Stimulated activated CD8-positive, alpha-beta memory T cell treated with anti-CD3 and anti-CD28 coated beads, Interleukin-7, amount 100 ng/mL, for 4 hours (primary cell): ENCODE measurements around the gene PHLPP1.

Source experiments
- DNase-seq, 2 donors: peaks; one replicate each; pipeline ENCODE4 v3.0.0-alpha.2; 2020; ENCODE audit warnings: low read depth in 2 of 2

PHLPP1 gene

DNA sequence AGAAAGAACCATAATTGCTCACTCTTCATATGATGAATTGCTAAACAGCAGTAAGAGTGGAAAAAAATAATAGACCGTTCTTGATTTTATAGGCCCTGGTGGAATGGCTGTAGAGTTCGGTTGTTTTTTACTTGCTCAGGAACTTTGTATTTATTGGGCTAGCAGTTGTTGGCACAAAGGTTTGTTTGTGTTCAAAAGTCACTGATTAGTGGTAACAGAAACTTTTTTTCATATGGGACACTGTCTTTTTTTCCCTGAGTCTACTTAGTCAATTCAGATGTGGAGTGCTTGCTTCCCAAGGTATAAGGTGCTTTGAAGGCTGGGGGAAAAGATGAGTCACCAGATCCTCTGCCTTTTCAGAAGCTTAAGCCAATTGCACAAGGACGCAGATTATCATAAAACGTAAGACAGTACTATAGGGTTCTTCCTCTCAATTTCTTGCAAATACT lies 25.8 kb downstream of the PHLPP1 start:
- no peak for DNase-seq

DNA sequence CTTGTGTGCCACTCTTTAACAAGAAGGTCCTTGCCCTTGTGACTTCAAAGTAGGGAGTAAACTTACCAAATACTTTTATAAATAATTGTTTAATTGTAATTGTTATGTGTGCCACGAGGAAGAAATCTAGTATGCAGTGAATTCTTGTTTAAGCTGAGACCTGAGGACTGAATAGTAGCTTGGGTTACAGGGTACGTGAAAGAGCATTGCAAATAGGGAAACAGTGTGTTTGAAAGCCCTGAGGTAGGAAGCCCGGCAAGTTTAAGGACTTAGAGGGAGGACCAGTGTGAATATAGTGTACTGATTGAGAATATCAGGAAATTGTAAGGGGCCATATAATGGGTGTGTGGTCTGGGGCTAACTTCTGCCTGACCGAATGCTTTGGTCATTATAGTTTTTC lies 26.2 kb downstream of the PHLPP1 start:
- no peak for DNase-seq

DNA sequence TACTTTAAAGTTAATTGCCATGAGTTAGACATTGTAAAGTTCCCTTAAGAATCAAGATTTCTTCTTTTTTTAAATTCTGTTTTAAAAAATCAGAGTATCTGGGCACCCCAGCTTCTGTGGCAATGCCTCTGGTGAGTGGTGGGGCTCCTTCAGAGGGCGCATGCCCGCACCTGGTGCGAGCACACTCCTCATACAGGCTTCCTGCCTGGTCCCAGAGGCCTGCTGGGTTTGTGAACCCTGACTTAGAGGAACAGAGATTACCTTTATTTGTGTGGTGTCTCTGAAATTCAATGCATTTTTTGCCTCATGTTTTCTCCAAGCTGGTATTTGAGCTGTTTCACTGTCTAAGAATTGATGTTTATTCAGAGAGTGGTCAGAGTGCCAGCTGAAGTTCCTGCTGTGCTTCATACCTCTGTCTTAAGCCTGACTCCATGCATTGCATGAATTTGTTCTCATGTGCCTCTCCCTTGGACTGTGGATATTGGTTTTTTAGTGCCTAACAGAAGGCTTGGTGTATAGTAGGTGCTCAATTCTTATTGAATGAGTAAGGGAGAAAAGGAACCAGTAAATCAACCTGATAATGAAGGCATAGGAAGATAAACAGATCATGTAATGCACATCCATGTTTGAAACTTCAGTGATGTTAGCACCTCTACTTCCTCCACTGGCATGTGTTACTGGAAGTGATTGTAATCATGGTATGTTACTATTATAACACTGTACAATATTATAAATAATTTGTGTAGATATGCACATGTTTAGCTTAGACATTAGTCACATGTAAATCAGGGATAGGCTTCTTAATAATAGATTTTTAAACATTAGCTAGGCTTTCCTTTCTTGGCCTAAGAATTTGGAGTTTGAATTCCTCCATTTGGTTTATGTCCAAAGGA lies 29.0 kb downstream of the PHLPP1 start:
- DNase-seq = no peak

DNA sequence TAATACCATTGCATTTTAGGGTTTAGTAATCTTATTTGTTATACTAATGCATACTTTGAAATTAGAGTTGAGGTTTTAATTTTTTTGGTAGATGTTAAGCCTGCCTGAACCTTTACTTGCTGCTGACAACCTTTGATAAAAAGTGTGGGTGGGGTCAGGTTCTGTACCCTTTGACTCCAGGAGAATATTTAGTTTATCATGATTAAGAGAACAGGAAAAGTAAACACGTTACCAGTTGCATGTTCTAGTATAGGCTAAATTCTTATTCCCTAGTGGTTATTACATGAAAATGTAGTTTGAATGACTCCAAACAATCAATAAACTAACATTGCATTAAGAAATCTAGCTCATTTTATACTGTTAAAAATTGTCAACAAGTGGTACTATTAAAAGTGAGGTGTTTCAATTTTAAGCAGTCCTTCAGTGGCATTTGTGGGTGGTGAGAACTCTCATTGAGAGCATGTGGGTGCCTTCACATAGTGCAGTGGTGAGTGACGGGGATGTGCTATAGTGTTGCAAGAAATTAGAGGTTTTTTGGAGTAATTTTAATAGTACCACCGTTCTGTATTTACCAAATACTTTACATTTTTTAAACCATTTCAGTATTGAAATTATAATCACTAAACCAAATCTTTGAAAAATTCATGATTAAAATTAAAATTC lies 29.9 kb downstream of the PHLPP1 start:
- no peak for DNase-seq

DNA sequence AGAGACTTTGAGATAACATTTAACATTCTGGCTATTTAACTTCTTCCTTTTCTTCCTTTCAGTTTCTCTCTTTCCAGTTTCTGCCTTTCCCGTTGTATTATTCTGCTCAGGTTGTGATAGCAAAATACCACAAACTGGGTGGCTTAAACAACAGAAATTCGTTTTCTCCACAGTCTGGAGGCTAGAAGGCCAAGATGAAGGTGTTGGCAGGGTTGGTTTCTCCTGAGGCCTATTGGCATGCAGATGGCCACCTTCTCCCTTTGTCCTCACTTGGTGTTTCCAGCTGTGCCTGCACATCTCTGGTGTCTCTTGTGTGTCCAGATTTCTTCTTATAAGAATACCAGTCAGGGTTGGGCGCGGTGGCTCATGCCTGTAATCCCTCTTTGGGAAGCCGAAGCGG lies 34.0 kb downstream of the PHLPP1 start:
- DNase-seq = no peak

DNA sequence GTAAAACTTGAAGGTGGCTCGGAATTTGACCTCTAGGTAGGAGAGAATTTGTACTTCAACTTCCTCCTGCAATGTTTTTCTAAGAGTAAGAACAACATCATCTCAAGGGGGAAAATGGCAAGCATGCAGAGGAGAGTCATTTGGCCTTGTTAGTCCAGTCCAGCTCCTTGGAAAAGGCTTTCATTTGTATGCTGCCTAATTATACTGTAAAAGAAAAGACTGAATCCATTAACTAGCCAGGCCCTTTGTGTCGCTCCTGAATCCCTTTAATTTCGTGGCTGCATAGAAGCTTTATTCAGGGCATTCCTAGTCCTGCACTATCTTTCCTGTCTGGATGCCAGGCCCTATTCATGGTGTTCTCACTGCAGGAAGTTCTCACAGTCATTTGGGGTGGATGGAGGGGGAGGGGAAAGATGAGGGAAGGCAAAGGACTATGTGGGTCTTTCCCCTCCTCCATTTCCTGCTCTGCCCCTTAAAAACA lies 36.0 kb downstream of the PHLPP1 start:
- no peak for DNase-seq

DNA sequence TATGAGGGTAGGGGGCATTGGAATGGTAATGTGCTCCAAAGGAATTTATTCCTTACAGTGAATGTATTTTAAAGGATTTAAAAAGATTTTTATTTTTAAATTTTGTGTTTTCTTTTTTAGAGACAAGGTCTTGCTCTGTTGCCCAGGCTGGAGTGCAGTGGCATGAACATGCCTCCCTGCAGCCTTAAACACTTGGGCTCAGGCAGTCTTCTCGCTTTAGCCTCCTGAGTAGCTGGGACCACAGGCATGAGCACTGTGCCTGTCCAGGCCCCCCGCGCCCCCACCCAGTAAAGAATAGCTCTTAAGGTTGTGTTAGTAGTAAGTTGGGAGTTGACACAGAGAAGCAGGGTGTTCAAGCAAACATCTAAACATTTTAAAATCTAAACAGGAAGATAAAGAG lies 36.6 kb downstream of the PHLPP1 start:
- no peak for DNase-seq

DNA sequence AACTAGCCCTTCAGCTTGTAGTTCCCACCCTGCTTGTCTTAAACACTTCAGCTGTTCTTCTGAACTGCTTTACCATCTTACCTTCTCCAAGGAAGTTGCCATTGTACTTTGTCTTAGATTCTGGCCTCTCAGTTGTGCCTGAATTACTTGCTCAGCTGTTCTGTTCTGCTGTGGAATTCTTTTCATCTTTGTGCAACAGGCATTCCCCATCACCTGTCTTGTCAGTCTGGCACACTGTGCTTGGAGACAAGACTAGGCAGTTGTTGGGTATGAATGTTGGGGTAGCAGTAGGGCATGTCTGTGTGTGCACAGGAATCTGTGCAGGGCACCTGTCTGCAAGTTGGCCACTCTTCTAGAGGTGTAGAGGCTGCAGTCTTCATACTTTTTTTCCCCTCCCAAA lies 38.7 kb downstream of the PHLPP1 start:
- DNase-seq = no peak

DNA sequence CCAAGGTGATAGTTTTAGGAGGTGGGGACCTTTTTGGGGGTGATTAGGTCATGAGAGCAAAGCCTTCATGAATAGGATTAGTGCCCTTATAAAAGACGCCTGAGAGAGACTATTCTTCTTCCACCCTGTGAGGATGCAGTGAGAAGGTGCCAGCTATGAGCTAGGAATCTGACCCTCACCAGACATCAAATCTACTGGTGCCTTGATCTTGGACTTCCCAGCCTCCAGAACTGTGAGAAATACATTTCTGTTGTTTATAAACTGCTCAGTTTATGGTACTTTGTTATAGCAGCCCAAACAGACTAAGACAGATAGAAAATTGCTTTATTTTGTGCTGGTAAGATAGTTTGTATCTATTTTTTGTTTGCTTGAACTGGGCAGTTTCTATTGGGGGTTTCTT lies 40.1 kb downstream of the PHLPP1 start:
- no peak for DNase-seq

DNA sequence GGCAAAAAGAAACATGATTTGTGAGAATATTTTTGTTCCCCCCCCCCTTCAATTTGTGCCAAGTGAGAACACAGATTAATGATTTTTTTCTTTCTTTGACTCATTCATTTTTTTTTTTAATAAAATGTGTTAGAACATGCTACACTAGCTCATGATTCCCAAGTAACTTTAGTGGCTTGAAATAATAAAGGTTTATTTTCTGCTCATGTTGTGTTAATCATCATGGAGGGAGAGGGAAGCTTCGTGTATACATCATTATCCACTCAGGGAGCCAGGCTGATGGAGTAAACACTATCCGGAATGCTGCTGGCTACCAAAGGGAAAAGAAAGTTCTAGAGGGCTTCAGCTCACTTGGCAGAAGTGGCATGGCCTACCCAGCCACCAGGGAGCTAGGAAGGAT lies 40.6 kb downstream of the PHLPP1 start:
- DNase-seq = no peak

DNA sequence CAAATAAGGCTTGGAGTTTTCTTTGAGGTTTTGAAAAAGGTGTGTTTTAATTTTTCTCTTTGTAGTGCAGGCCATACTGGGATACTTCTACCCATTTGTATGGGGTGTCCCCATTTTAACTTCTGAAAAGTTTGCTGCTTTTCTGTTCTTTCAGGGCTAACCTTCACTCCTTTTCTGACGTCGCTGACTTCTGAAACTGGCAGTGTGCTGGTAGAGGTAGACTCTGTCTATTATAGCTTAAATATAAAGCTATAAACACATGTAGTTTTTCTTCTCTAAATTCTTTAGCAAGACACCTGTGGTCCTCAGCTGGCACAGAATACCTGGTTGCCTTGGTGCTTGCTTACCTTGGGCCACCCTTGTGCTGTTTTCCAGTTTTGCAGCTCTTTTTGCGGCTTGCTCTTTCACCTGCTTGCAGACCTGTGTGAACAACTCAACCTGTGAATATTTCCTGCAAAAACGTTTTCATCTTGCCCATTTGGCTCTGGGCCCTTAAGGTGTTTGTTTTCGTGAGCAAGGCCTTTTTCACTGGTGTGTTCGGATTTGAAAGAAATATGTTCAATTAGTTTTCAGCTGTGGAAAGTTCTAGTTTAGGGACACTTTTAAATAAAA lies 42.2 kb downstream of the PHLPP1 start:
- no peak for DNase-seq

DNA sequence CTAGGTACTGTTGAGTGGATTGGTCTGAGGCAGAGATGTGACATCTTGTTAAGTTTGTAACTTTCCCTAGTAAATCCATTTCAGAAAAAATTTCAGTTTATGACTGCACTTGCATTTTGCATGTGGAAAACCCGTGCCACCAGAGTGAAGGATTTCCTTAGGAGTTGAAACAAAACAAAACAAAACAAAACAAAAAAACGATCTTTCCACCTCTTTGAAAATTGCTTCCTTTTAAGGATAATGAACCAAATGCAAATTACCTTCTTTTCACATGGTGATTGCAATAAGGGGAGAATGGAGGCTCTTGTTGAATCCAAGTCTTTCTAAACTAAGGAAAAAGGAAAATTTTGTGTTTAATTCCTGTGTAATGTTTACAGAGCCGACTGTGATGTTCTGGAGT lies 43.2 kb downstream of the PHLPP1 start:
- DNase-seq = no peak

DNA sequence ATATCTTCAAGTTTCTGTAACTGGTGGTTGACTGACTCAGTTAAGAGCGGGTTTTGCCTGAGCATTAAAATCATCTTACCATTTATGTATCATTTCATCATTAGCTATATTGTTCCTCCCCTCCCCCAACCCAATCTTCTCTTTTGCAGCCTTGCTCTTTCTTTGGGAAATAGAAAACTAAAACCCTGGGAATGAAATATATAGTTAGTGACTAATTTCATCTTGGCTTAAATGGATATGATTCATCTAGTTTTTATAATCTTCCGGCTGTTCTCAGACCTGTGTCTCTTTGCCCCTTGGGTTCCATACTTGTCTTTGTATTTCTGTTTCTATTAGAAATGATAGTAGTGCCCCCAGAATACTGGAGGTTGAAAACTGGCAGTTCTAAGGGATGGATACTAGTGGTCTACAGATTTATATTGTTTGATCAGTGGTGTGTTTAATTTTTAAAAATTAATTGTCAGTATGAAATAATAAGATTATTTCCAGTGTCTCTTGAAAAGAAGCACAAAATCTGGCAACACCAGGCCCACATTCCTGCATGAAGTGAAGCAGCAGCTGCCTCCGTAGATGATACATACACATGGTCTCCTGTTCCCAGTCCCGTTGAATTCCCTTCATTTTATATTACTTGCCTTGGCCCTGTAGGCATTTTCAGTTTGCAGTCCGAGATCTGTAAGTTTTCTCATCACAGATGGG lies 44.5 kb downstream of the PHLPP1 start:
- no peak for DNase-seq

DNA sequence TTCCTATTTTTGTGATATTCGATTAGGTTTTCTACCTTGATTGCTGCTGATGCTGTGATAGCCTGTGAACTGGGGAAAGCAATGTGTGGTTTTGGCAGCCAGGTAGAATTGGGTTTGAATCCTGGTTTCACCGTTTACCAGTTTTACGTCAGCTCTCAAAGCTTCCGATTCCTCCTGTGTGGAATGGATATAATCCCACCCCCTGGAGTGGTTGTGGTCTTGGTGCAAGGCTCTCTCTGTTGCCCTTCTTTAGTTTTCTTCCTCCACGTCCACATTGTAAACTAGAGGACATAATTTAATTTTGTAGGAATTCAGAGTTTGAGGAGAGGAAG lies 45.0 kb downstream of the PHLPP1 start:
- DNase-seq = no peak

DNA sequence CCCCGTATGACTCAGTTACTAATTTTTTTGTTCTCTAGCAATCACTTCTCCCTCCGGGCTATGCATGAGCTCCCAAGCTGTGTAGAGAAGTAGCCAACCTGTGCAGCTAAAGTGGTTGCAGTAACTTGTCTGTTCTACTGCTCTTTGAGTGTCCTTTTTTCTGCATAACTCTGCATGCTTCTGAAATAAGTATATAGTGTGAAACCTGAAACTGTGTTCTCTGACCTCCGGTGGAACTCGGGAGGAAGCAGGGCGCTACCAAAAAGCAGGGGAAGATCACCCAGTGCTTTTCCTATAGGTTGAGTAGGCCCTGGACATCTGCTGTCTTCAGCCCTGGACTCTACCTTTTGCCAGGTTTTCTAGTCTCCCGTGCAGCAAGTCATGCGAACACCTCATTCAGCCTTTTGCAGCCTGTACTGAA lies 47.8 kb downstream of the PHLPP1 start:
- DNase-seq = no peak

DNA sequence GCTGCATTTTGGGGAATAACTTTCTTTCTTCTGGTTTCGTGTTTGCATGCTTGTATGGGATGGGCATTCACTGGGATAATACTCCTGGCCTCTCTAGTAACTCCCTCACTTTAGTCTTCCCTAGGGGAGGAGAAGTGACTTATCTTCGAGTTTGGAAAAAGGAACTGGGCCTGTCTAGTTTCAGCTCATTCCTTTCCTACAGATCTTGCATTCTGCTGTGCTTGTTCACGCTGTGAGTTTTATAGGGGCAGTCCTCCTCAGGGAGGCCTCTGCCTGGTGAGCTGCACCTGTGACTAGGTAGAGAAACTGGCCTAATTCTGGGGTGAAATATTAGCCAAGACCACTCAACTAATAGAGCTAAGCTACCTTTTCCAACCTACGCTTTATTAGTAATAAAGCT lies 50.9 kb downstream of the PHLPP1 start:
- no peak for DNase-seq

DNA sequence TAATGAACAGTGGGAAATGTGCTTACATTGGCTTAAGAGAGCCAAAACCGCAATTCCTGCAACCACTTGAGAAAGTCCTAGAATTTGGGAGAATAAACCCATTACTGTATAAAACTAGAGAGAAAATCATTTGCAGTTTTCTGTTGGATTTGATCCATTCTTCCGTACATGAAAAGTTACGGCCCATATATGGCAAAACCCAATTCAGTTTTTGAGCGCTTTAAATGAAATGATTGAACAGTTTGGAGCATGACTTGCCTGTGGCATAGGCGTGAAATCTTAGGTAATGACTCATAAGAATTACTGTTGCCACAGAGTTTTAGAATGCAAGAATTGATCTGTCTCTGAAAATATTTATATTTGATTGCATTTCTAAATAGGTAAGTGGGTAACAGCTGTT lies 52.0 kb downstream of the PHLPP1 start:
- DNase-seq = no peak

DNA sequence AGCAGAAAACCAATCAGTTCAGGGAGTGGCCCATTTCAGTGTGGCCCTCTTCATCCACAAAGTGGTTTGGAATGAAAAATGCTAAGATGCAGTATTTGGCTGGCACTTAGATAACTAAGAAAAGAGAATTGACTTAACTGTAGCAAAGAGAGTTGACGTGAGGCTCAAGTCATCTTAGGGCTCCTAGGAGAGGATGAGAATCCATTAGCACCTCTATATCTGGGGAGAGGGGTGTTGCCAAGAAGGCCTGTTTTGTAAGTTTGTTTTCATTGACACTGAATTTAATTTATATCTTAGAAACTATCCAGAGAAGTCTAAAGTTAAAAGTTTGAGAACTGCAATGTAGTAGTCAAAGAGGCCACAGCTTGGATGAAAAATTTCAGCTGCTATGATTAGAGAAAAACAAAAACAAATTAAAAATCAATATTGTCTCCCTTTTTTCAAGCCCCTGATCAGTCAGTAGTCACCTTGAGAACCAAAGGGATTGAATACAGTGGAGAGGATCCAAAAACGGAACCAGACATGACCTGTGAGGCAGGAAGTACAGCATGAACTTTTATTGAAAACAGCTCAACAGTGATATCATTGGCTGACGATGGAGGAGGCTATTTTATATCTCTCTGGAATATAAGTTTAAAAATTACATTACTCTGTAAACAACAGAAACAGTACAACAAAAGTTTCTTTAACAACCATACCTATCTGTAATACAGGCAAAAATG lies 52.7 kb downstream of the PHLPP1 start:
- no peak for DNase-seq

DNA sequence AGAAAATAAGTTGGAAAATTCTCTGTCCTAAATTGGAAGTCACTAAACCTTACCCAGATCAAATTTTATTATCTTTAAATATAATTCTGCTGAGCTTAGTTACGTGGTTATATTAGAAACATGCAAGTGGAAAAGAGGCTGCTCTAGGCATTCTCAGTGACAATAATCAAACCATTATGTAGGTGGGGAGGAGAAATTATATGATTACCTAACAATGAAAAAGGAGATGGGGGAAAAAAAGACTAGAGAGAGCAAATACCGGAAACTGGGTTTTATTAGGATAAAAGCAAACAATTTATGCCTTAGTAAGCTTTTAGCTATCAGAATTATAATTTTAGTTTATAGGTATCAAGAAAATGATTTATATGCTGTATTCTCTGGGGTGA lies 53.2 kb downstream of the PHLPP1 start:
- no peak for DNase-seq

DNA sequence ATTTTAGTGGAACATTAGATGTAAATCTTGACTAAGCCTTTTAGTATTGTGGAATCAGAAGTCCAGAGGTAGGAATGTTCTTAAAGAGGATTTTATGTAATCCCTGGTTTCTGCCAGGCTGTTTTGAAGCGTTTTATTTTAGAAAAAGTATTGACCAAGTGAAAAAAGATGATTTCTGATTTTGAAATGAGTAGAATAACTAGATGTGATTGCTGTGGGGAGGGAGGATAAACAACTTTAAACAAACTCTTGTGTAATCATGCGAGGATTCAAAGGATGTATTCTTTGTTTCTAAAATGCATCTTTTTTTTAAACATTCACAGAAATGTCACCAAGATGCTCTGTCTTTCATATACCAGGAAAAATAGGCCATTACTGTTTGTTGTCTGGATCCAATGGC lies 53.9 kb downstream of the PHLPP1 start:
- no peak for DNase-seq

DNA sequence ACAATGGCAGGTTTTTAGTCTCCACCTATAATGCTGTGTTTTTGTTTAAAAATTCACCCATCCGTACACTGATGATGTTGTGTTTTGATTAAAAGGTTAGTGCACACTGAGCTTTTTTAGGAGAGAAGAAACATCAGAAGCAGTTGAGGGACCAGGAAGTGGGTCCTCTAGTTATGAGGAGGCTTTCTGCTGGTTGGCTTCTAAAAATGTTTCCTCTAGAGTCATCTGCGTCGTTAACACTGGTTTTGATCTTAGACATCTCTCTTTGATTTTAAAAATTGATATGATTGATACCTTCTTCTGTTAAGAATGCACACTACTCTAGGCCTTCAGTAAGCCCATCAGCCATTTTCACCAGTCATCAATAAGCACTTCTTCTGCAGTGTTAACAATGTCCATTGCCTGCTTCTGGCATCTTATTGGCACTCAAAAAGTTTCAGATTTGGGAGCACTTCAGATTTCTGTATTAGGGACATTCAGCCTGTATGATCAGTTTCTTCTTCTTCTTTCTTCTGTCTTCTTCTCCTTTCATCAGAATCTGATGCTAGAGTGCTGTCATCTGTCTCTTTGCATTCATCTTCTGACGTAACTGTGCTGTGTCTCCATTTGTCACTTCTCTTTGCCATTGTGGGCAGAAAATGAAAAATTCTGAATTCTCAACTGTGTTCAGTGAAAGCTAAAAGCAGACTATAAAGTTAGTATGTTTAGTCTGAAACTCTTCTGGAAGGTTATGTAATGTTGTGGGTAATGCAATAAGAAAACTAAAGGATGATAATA lies 56.3 kb downstream of the PHLPP1 start:
- DNase-seq = no peak
